OCI-LY7 (cell line): ENCODE data around the gene SMIM22. TPM values are rescaled to one million over a fixed set of nuclear protein-coding genes. Genes with fewer than 3 reads are reported as not detected.

Source experiments
- BruUV-seq: library from RNA; stranded (reverse); fragments of 400-500 nt; replicated peaks from 2 replicates; lab custom pipeline; 2021; lab: Mats Ljungman, UMichigan
- CTCF ChIA-PET: fragments of 300-600 bp; sonication (Branson Sonifier 250); formaldehyde crosslinking; loops from one replicate; lab custom pipeline; 2022; ENCODE audit warnings: antibody characterized with exemption; ENCODE audit not compliant: unreplicated experiment; lab: Charles Lee
- POLR2A ChIA-PET: fragments of 300-600 bp; sonication (Branson Sonifier 250); formaldehyde crosslinking; loops from one replicate; lab custom pipeline; 2022; ENCODE audit warnings: antibody characterized with exemption; lab: Charles Lee
- DNase-seq: peaks from one replicate; pipeline ENCODE4 v3.0.0-alpha.2; 2015; ENCODE audit warnings: low spot score
- H2AFZ ChIP-seq: fragments of 200-600 bp; sonication (generic), shearing (Covaris generic); 2 replicates; pipeline ENCODE4 v1.6.1; 2014; ENCODE audit warnings: mild to moderate bottlenecking, antibody characterized with exemption, low read length, moderate library complexity
- H3K27ac ChIP-seq: fragments of 200-600 bp; sonication (generic); 2 replicates; pipeline ENCODE4 v1.5.1; 2014; ENCODE audit warnings: mixed run types, low read depth, mild to moderate bottlenecking, moderate library complexity, low read length, inconsistent platforms; ENCODE audit not compliant: poor library complexity, severe bottlenecking
- H3K36me3 ChIP-seq: fragments of 200-600 bp; sonication (generic); 2 replicates; pipeline ENCODE4 v1.6.1; 2014; ENCODE audit warnings: mild to moderate bottlenecking, antibody characterized with exemption, low read length, moderate library complexity, mixed read lengths; ENCODE audit not compliant: insufficient read depth
- H3K4me1 ChIP-seq: fragments of 200-600 bp; sonication (generic); 2 replicates; pipeline ENCODE4 v1.5.1; 2014; ENCODE audit warnings: mild to moderate bottlenecking, low read length; ENCODE audit not compliant: insufficient read depth, poor library complexity, severe bottlenecking
- H3K4me2 ChIP-seq: fragments of 200-600 bp; sonication (generic); 2 replicates; pipeline ENCODE4 v1.6.1; 2014; ENCODE audit warnings: mild to moderate bottlenecking, low read length
- H3K4me3 ChIP-seq: fragments of 200-600 bp; sonication (generic); 2 replicates; pipeline ENCODE4 v1.5.1; 2014; ENCODE audit warnings: mild to moderate bottlenecking, low read depth, low read length; ENCODE audit not compliant: poor library complexity, severe bottlenecking
- H3K79me2 ChIP-seq: fragments of 200-600 bp; sonication (generic); 2 replicates; pipeline ENCODE4 v1.6.1; 2016; ENCODE audit warnings: low read depth, mild to moderate bottlenecking, low read length, moderate library complexity, mixed read lengths; ENCODE audit not compliant: insufficient read depth
- H3K9me2 ChIP-seq: fragments of 200-600 bp; sonication (generic); 2 replicates; pipeline ENCODE4 v1.6.1; 2016; ENCODE audit warnings: mild to moderate bottlenecking, low read length, mixed read lengths; ENCODE audit not compliant: insufficient read depth
- H3K9me3 ChIP-seq: fragments of 200-600 bp; sonication (generic); 2 replicates; pipeline ENCODE4 v1.6.1; 2014; ENCODE audit warnings: mild to moderate bottlenecking, mixed run types, low read length, mixed read lengths
- H4K20me1 ChIP-seq: fragments of 200-600 bp; sonication (generic); 2 replicates; pipeline ENCODE4 v1.6.1; 2014; ENCODE audit warnings: mild to moderate bottlenecking, antibody characterized with exemption, low read length, moderate library complexity, mixed read lengths; ENCODE audit not compliant: insufficient read depth
- CTCF ChIP-seq: fragments of 200-600 bp; sonication (generic); conservative IDR thresholded peaks from 2 replicates; pipeline ENCODE4 v1.5.1; 2014; ENCODE audit warnings: mild to moderate bottlenecking, antibody characterized with exemption, low read length, moderate library complexity, mixed read lengths
- EZH2phosphoT487 ChIP-seq: fragments of 200-600 bp; sonication (generic); IDR thresholded peaks from 2 replicates; pipeline ENCODE4 v1.6.1; 2018; ENCODE audit warnings: low read depth, borderline replicate concordance, mild to moderate bottlenecking, mixed run types, antibody characterized with exemption, low read length, moderate library complexity, mixed read lengths
- intact Hi-C: fragments of 100-400 bp; cut with micrococcal nuclease; formaldehyde crosslinking; loops from one replicate; pipeline ENCODE4 v1.10.0; 2022; ENCODE audit not compliant: unreplicated experiment
- small RNA-seq: library from RNA; depleted of rRNA; stranded (forward); fragments of <200 nt; gene quantifications from one replicate; pipeline ENCODE3, GENCODE V24; 2014
- total RNA-seq, 2 experiments: library from RNA; depleted of rRNA in 1 of 2; stranded (reverse); fragments of >200 nt in 1 of 2; shearing (Covaris generic) in 1 of 2; gene quantifications; 2 replicates each; pipeline ENCODE4 v1.2.3, GENCODE V29; 2014 to 2022

SMIM22 gene
- total RNA-seq, 2 experiments from 2014 or later: not detected

GRCh38 chr16:4839942-4840341 is 44.8 kb downstream of the SMIM22 start:
- no peak overlapping the region for H3K27ac ChIP-seq
- H3K4me3 ChIP-seq: no peak overlapping the region
- H3K4me1 ChIP-seq: no peaks in the 10 kb centered on the region
- DNase-seq: no peak
- TF ChIP-seq CTCF: no peak
- no peak for TF ChIP-seq EZH2phosphoT487
- CTCF ChIA-PET: no interaction called here
- no peak overlapping the region for H3K4me2 ChIP-seq
- no peaks in the 10 kb centered on the region for H3K9me2 ChIP-seq
- peaks cover 93% of the 10 kb centered on the region for H3K36me3 ChIP-seq
- 0 out of 2 replicates have a peak, but pooled peaks cover 4% of the 10 kb centered on the region for H4K20me1 ChIP-seq
- no peak overlapping the region for H2AFZ ChIP-seq
- H3K9me3 ChIP-seq: no peaks in the 10 kb centered on the region
- H3K79me2 ChIP-seq: peaks cover 16% of the 10 kb centered on the region; the same call in 1 of the 2 replicates
- intact Hi-C loops: loop anchor here (10.0 kb wide), 1 partner anchor 415 kb away; the partner anchor contains the start of gene DNAJA3
- BruUV-seq: no TSS peak
- POLR2A ChIA-PET: no interaction called here

- ChIA-PET CTCF (no interaction called here), POLR2A (interaction anchor here (0.6 kb wide), 1 partner anchor 11 kb away, joined by 3 read pairs; no protein-coding TSS in a partner anchor)
- peaks cover 88% of the 10 kb centered on the region for H3K36me3 ChIP-seq
- H3K4me3 ChIP-seq: no peak overlapping the region
- no peaks in the 10 kb centered on the region for H3K9me3 ChIP-seq
- H3K27ac ChIP-seq: no peak overlapping the region
- TF ChIP-seq CTCF (no peak), EZH2phosphoT487 (no peak)
- peaks cover 7% of the 10 kb centered on the region for H3K4me1 ChIP-seq
- no peak overlapping the region for H3K4me2 ChIP-seq
- peaks cover 27% of the 10 kb centered on the region for H3K79me2 ChIP-seq
- no peaks in the 10 kb centered on the region for H3K9me2 ChIP-seq
- BruUV-seq: no TSS peak
- intact Hi-C loops: loop anchor here (10.0 kb wide), 1 partner anchor 416 kb away; the partner anchor contains the start of gene DNAJA3
- no peak overlapping the region for H2AFZ ChIP-seq
- H4K20me1 ChIP-seq: peaks cover 10% of the 10 kb centered on the region; the same call in 1 of the 2 replicates
- no peak for DNase-seq
Measured at GRCh38 chr16:4840984-4841383, 45.8 kb downstream of the SMIM22 start.

Small RNA genes within 50 kb of the gene (small RNA-seq; reads per million reads assigned to genes)
- not detected for gene RF00017

Other genes with a start within 250 kb of the SMIM22 start
- gene C16orf96, start 239.0 kb upstream of the SMIM22 start, total RNA-seq (2014; rRNA removed; shearing (Covaris generic)): 0.08 and 0.13 TPM in 2 replicates
- 0.27 and 0.37 TPM in 2 replicates for gene C16orf96, start 239.0 kb upstream of the SMIM22 start, total RNA-seq (2022)
- gene UBALD1, start 180.5 kb upstream of the SMIM22 start, total RNA-seq (2014; rRNA removed; shearing (Covaris generic)): 11.1 and 12.6 TPM in 2 replicates
- gene UBALD1, start 180.5 kb upstream of the SMIM22 start, total RNA-seq (2022): 34.1 and 34.9 TPM in 2 replicates
- 14.1 and 14.3 TPM in 2 replicates for gene MGRN1, start 170.5 kb upstream of the SMIM22 start, total RNA-seq (2014; rRNA removed; shearing (Covaris generic))
- gene MGRN1, start 170.5 kb upstream of the SMIM22 start, total RNA-seq (2022): 43.1 and 45.4 TPM in 2 replicates
- gene NUDT16L1, start 101.8 kb upstream of the SMIM22 start, total RNA-seq (2014; rRNA removed; shearing (Covaris generic)): 14.9 and 17.8 TPM in 2 replicates
- 15.9 and 18.9 TPM in 2 replicates for gene NUDT16L1, start 101.8 kb upstream of the SMIM22 start, total RNA-seq (2022)
- gene ANKS3, start 61.1 kb upstream of the SMIM22 start, total RNA-seq (2014; rRNA removed; shearing (Covaris generic)): 17.6 and 19.5 TPM in 2 replicates
- gene ANKS3, start 61.1 kb upstream of the SMIM22 start, total RNA-seq (2022): 21.7 and 25.4 TPM in 2 replicates
- 0.36 and 0.38 TPM in 2 replicates for gene DNAAF8, start 60.8 kb upstream of the SMIM22 start, total RNA-seq (2014; rRNA removed; shearing (Covaris generic))
- 1.1 TPM in 1 of 2 replicates, not detected in the other for gene DNAAF8, start 60.8 kb upstream of the SMIM22 start, total RNA-seq (2022)
- 12.9 and 16.1 TPM in 2 replicates for gene ZNF500, start 28.2 kb upstream of the SMIM22 start, total RNA-seq (2014; rRNA removed; shearing (Covaris generic))
- 23.9 and 28.8 TPM in 2 replicates for gene ZNF500, start 28.2 kb upstream of the SMIM22 start, total RNA-seq (2022)
- not detected in 2 replicates for gene SEPTIN12, start 7.0 kb upstream of the SMIM22 start, total RNA-seq (2014; rRNA removed; shearing (Covaris generic))
- not detected in 2 replicates for gene SEPTIN12, start 7.0 kb upstream of the SMIM22 start, total RNA-seq (2022)
- gene ROGDI, start 7.3 kb downstream of the SMIM22 start, total RNA-seq (2014; rRNA removed; shearing (Covaris generic)): 2.9 and 6.3 TPM in 2 replicates
- 7.1 and 7.6 TPM in 2 replicates for gene ROGDI, start 7.3 kb downstream of the SMIM22 start, total RNA-seq (2022)
- gene GLYR1, start 51.9 kb downstream of the SMIM22 start, total RNA-seq (2014; rRNA removed; shearing (Covaris generic)): 48.4 and 54.4 TPM in 2 replicates
- 95.6 and 113 TPM in 2 replicates for gene GLYR1, start 51.9 kb downstream of the SMIM22 start, total RNA-seq (2022)
- 35.8 and 37.2 TPM in 2 replicates for gene UBN1, start 52.1 kb downstream of the SMIM22 start, total RNA-seq (2014; rRNA removed; shearing (Covaris generic))
- 53.0 and 53.3 TPM in 2 replicates for gene UBN1, start 52.1 kb downstream of the SMIM22 start, total RNA-seq (2022)
- not detected in 2 replicates for gene PPL, start 141.8 kb downstream of the SMIM22 start, total RNA-seq (2014; rRNA removed; shearing (Covaris generic))
- not detected in 2 replicates for gene PPL, start 141.8 kb downstream of the SMIM22 start, total RNA-seq (2022)
- gene SEC14L5, start 163.0 kb downstream of the SMIM22 start, total RNA-seq (2014; rRNA removed; shearing (Covaris generic)): not detected in 2 replicates
- not detected in 2 replicates for gene SEC14L5, start 163.0 kb downstream of the SMIM22 start, total RNA-seq (2022)
- gene NAGPA, start 238.6 kb downstream of the SMIM22 start, total RNA-seq (2014; rRNA removed; shearing (Covaris generic)): 12.8 and 15.6 TPM in 2 replicates
- gene NAGPA, start 238.6 kb downstream of the SMIM22 start, total RNA-seq (2022): 12.2 and 14.6 TPM in 2 replicates